GM12878 (cell line): ENCODE measurements around the gene PSMB8. TPM values are rescaled to one million over a fixed set of nuclear protein-coding genes. Genes with fewer than 3 reads are reported as not detected.

Experiments used
- ATAC-seq: fragments of 200-7000 bp; cut with Tn5 transposase; 3 replicates; pipeline ENCODE4 v1.9.1; 2020; ENCODE audit warnings: mild to moderate bottlenecking, moderate library complexity
- BruUV-seq: library from RNA; stranded (reverse); fragments of 400-500 nt; replicated peaks from 2 replicates; lab custom pipeline; 2021; lab: Mats Ljungman, UMichigan
- CTCF ChIA-PET: fragments of 300-600 bp; sonication (Branson Sonifier 250); formaldehyde crosslinking; extraction: SDS; loops from one replicate; lab custom pipeline; 2021; ENCODE audit warnings: inconsistent platforms; lab: Yijun Ruan, JAX
- POLR2A ChIA-PET: fragments of 350-600 bp; formaldehyde crosslinking; extraction: SDS; loops from one replicate; lab custom pipeline; 2021; ENCODE audit warnings: inconsistent platforms; lab: Charles Lee
- RAD21 ChIA-PET: fragments of 300-600 bp; sonication (Branson Sonifier 250); formaldehyde crosslinking; loops from one replicate; lab custom pipeline; 2023; ENCODE audit warnings: antibody characterized with exemption; ENCODE audit not compliant: unreplicated experiment; lab: Charles Lee
- SMC1A ChIA-PET: fragments of 300-600 bp; sonication (Branson Sonifier 250); formaldehyde crosslinking; loops from one replicate; lab custom pipeline; 2023; ENCODE audit not compliant: unreplicated experiment, uncharacterized antibody; lab: Charles Lee
- DNase-seq: peaks from one replicate; pipeline ENCODE4 v3.0.0-alpha.2; 2011; ENCODE audit warnings: low read depth, low spot score
- FAIRE-seq: peaks from 3 replicates; lab custom pipeline; 2011; peaks lifted over from hg19 to GRCh38; lab: Jason Lieb, UNC
- H2AFZ ChIP-seq: 2 replicates; pipeline ENCODE4 v1.6.0; 2011; ENCODE audit warnings: low read depth, low read length, control low read depth; ENCODE audit not compliant: control insufficient read depth
- H3K27ac ChIP-seq: 2 replicates; pipeline ENCODE4 v1.5.1; 2011; ENCODE audit warnings: control low read depth; ENCODE audit not compliant: control insufficient read depth, insufficient read depth
- H3K27me3 ChIP-seq, 2 experiments: replicated peaks in 1 of 2; 2 replicates each; pipeline versions ENCODE4 v1.6.0 to v1.6.1; 2011; ENCODE audit warnings: low read length in 1 of 2; ENCODE audit not compliant: control insufficient read depth in 2 of 2, insufficient read depth in 2 of 2
- H3K36me3 ChIP-seq, 2 experiments: 2 replicates each; pipeline ENCODE4 v1.5.1; 2011; ENCODE audit warnings: low read length in 1 of 2; ENCODE audit not compliant: control insufficient read depth in 2 of 2, insufficient read depth in 2 of 2
- H3K4me1 ChIP-seq: 2 replicates; pipeline ENCODE4 v1.6.1; 2011; ENCODE audit warnings: mild to moderate bottlenecking, low read length, moderate library complexity, mixed read lengths; ENCODE audit not compliant: control insufficient read depth, insufficient read depth
- H3K4me2 ChIP-seq: 2 replicates; pipeline ENCODE4 v1.6.0; 2011; ENCODE audit warnings: control low read depth; ENCODE audit not compliant: control insufficient read depth, insufficient read depth
- H3K4me3 ChIP-seq: fragments of 200-600 bp; sonication (generic); 2 replicates; pipeline ENCODE4 v1.5.1; 2016
- H3K79me2 ChIP-seq: 2 replicates; pipeline ENCODE4 v1.6.0; 2011; ENCODE audit warnings: low read length; ENCODE audit not compliant: control insufficient read depth, insufficient read depth
- H3K9ac ChIP-seq: 2 replicates; pipeline ENCODE4 v1.8.0; 2011; ENCODE audit warnings: low read length, control low read depth, mixed read lengths; ENCODE audit not compliant: control insufficient read depth, insufficient read depth
- H3K9me3 ChIP-seq: replicated peaks from 3 replicates; pipeline ENCODE4 v1.5.1; 2011; ENCODE audit warnings: mild to moderate bottlenecking, low read length; ENCODE audit not compliant: control insufficient read depth, insufficient read depth
- H4K20me1 ChIP-seq: 2 replicates; pipeline ENCODE4 v1.6.0; 2011; ENCODE audit not compliant: control insufficient read depth, insufficient read depth
- SMAD5 ChIP-seq: IDR thresholded peaks from 2 replicates; pipeline ENCODE4 v1.6.1; 2016; ENCODE audit warnings: antibody characterized with exemption, low read depth
- WGBS: methylation state at CpG from one replicate; pipeline ENCODE4 v1.1.6; 2016; ENCODE audit warnings: low lambda C conversion rate; ENCODE audit not compliant: insufficient replicate concordance, insufficient coverage; ENCODE audit errors: missing lambda C conversion rate; 5-methylcytosine and 5-hydroxymethylcytosine counted together
- in situ Hi-C: fragments of 300-500 bp; cut with MboI; formaldehyde crosslinking; loops from 9 replicates; pipeline ENCODE4 v1.14.3; 2018; ENCODE audit warnings: mixed read lengths
- intact Hi-C: fragments of 100-400 bp; cut with micrococcal nuclease; formaldehyde crosslinking; loops from one replicate; pipeline ENCODE4 v1.14.2; 2022; ENCODE audit not compliant: unreplicated experiment
- polyA plus RNA-seq, 11 experiments: library from polyadenylated mRNA; depleted of rRNA in 4 of 11; unstranded in 6 of 11; stranded (reverse) in 5 of 11; fragments of >200 nt; fragmentation: Nextera tagmentation in 4 of 11; fragmentation: Illumina TruSeq in 1 of 11; extraction: Ambion mirVana in 4 of 11; extraction: Trizol in 1 of 11; gene quantifications; 1 replicate in 1 of 11; 2 replicates in 10 of 11; pipeline versions ENCODE4 v1.2.1 to v1.2.3, GENCODE V29; 2011 to 2016; ENCODE audit warnings: inconsistent platforms in 2 of 11, missing spikeins in 2 of 11, low read depth in 1 of 11
- total RNA-seq, 4 experiments: library from RNA; depleted of rRNA in 3 of 4; stranded (reverse); fragments of >200 nt in 3 of 4; fragmentation: Illumina TruSeq in 1 of 4; extraction: Trizol in 1 of 4; gene quantifications; 2 replicates each; pipeline versions ENCODE4 v1.2.1 to v1.2.3, GENCODE V29; 2013 to 2021
- TF ChIP-seq, protein P1 (sequence below): IDR thresholded peaks from 2 replicates; pipeline ENCODE4 v1.6.1; 2011; ENCODE audit warnings: borderline replicate concordance, low read depth, mild to moderate bottlenecking, moderate library complexity, low read length; ENCODE audit not compliant: insufficient read depth, poor library complexity, severe bottlenecking
- TF ChIP-seq, protein P2 (sequence below): fragments of 450-650 bp; IDR thresholded peaks from 2 replicates; pipeline ENCODE4 v1.6.1; 2016; ENCODE audit warnings: mild to moderate bottlenecking

Gene PSMB8
- total and polyA plus RNA-seq, 10 of the 15 experiments (the other 5 are each of a cell fraction or from before 2014, with no cell fraction given): 304 to 557 (median 379) TPM

DNA sequence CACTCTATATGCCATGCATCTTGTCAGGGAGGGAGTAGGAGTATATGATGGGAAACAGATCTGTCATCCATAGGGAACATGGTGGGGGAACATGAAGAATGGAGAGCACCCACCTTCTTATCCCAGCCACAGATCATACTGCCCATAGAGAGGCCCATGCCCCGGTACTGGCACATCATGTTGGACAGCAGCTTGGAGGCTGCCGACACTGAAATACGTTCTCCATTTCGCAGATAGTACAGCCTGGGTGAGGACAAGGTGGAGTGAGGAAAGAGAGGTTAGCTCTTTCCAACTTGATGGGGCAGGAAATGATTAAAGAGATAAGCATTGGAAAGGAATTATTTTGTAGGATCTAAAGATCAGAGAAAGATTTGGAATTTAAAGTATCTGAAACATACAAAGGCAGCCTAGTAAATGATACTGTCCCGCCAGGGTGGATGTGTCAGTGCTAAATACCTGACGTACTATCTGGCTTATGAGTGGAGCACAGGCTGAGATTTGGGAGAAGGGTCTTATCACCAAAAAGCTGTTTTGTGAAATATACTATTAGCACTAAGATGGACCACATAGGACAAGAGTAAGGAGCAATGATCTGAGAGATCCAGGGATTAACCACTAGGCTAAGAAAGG is 1.7 kb downstream of the PSMB8 start:
- BruUV-seq: no TSS peak
- ChIA-PET POLR2A (interaction anchor here (0.9 to 10.5 kb wide), 12 partner anchors 9 to 395 kb away, joined by 3 to 357 read pairs (median 6); partner anchors contain the start of genes HLA-DMA, PSMB9 and TAP1), SMC1A (interaction anchor here (0.6 to 6.8 kb wide), 9 partner anchors 13 to 141 kb away, joined by 3 to 226 read pairs (median 7); partner anchors contain the start of genes HLA-DOB, PSMB9 and TAP1), RAD21 (interaction anchor here (0.7 to 10.5 kb wide), 4 partner anchors 14 to 406 kb away, joined by 3 to 269 read pairs (median 120); partner anchors contain the start of genes PSMB9 and TAP1), CTCF (interaction anchor here (0.8 to 10.7 kb wide), 7 partner anchors 14 to 142 kb away, joined by 3 to 311 read pairs (median 5); partner anchors contain the start of genes HLA-DMA, PSMB9 and TAP1)
- Histone ChIP-seq H3K9me3 (no peaks in the 10 kb centered on the region), H3K27ac (peak overlapping the region; percentile 96), H3K4me3 (peak overlapping the region; percentile 96), H3K9ac (peak overlapping the region; percentile 99), H3K36me3 (peaks cover 3 to 31% of the 10 kb centered on the region in 2 experiments), H2AFZ (no peak overlapping the region), H3K27me3 (no peaks in the 10 kb centered on the region), H4K20me1 (no peaks in the 10 kb centered on the region; the same call in 1 of the 2 replicates), H3K4me1 (peaks cover 57% of the 10 kb centered on the region), H3K4me2 (peak overlapping the region; percentile 99), H3K79me2 (peaks cover 70% of the 10 kb centered on the region)
- WGBS: 59% methylated on average over 6 of the region's 6 CpGs
- intact Hi-C loops: loop anchor here (5.0 kb wide), 1 partner anchor 130 kb away; no protein-coding TSS in a partner anchor
- peak; percentile 27; the same call in 1 of the 2 replicates for TF ChIP-seq SMAD5
- TF ChIP-seq, protein P1, sequence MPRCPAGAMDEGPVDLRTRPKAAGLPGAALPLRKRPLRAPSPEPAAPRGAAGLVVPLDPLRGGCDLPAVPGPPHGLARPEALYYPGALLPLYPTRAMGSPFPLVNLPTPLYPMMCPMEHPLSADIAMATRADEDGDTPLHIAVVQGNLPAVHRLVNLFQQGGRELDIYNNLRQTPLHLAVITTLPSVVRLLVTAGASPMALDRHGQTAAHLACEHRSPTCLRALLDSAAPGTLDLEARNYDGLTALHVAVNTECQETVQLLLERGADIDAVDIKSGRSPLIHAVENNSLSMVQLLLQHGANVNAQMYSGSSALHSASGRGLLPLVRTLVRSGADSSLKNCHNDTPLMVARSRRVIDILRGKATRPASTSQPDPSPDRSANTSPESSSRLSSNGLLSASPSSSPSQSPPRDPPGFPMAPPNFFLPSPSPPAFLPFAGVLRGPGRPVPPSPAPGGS: no peak
- TF ChIP-seq, protein P2, sequence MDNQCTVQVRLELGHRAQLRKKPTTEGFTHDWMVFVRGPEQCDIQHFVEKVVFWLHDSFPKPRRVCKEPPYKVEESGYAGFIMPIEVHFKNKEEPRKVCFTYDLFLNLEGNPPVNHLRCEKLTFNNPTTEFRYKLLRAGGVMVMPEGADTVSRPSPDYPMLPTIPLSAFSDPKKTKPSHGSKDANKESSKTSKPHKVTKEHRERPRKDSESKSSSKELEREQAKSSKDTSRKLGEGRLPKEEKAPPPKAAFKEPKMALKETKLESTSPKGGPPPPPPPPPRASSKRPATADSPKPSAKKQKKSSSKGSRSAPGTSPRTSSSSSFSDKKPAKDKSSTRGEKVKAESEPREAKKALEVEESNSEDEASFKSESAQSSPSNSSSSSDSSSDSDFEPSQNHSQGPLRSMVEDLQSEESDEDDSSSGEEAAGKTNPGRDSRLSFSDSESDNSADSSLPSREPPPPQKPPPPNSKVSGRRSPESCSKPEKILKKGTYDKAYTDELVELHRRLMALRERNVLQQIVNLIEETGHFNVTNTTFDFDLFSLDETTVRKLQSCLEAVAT: peak; percentile 76
- in situ Hi-C loops: no loop called here
- no peak for DNase-seq
- FAIRE-seq: no peak
- ATAC-seq: no peak
